Neural progenitor cell (in vitro differentiated cells): ENCODE data around the gene POLR2E. TPM values are rescaled to one million over a fixed set of nuclear protein-coding genes. Genes with fewer than 3 reads are reported as not detected.
A peak's percentile ranks its signal among the peaks of the same experiment; 100 is the strongest.

ENCODE experiments used
- DNase-seq: peaks from one replicate; pipeline ENCODE4 v3.0.0-alpha.2; 2016; ENCODE audit warnings: low spot score
- H2AFZ ChIP-seq: fragments of 200-600 bp; sonication (generic); replicated peaks from 2 replicates; pipeline ENCODE4 v1.6.1; 2016; ENCODE audit warnings: antibody characterized with exemption
- H3F3A ChIP-seq: fragments of 200-600 bp; sonication (generic); 2 replicates; pipeline ENCODE4 v1.6.1; 2016; ENCODE audit warnings: antibody characterized with exemption, low read depth
- H3K27ac ChIP-seq: fragments of 200-600 bp; sonication (generic); 2 replicates; pipeline ENCODE4 v1.5.1; 2016; ENCODE audit warnings: mild to moderate bottlenecking
- H3K27me3 ChIP-seq: fragments of 200-600 bp; sonication (generic); 2 replicates; pipeline ENCODE4 v1.6.1; 2016; ENCODE audit warnings: mild to moderate bottlenecking, moderate library complexity
- H3K36me3 ChIP-seq: fragments of 200-600 bp; sonication (generic); 2 replicates; pipeline ENCODE4 v1.5.1; 2016
- H3K4me1 ChIP-seq: fragments of 200-600 bp; sonication (generic); 2 replicates; pipeline ENCODE4 v1.6.1; 2016; ENCODE audit warnings: mixed run types
- H3K4me2 ChIP-seq: fragments of 200-600 bp; sonication (generic); 2 replicates; pipeline ENCODE4 v1.6.1; 2016
- H3K4me3 ChIP-seq: fragments of 200-600 bp; sonication (generic); 2 replicates; pipeline ENCODE4 v1.5.1; 2016
- H3K79me2 ChIP-seq: fragments of 200-600 bp; sonication (generic); 2 replicates; pipeline ENCODE4 v1.6.1; 2016; ENCODE audit warnings: low read depth
- H3K9ac ChIP-seq: fragments of 200-600 bp; sonication (generic); 2 replicates; pipeline ENCODE4 v1.6.1; 2016
- H3K9me3 ChIP-seq: fragments of 200-600 bp; sonication (generic); 2 replicates; pipeline ENCODE4 v1.5.1; 2016; ENCODE audit warnings: low read depth
- H4K20me1 ChIP-seq: fragments of 200-600 bp; sonication (generic); 2 replicates; pipeline ENCODE4 v1.6.1; 2016; ENCODE audit warnings: low read depth
- H3K27ac Mint-ChIP-seq: 3 replicates; pipeline ENCODE4 v1.8.0; 2021; ENCODE audit warnings: mixed read lengths
- H3K27me3 Mint-ChIP-seq: 2 replicates; pipeline ENCODE4 v1.8.0; 2022; ENCODE audit warnings: low read depth, mild to moderate bottlenecking, inconsistent platforms, moderate library complexity, mixed read lengths; ENCODE audit not compliant: insufficient read depth
- H3K36me3 Mint-ChIP-seq: 3 replicates; pipeline ENCODE4 v1.8.0; 2021; ENCODE audit warnings: mixed read lengths
- H3K4me1 Mint-ChIP-seq: 3 replicates; pipeline ENCODE4 v1.8.0; 2021; ENCODE audit warnings: mixed read lengths
- H3K4me3 Mint-ChIP-seq: 3 replicates; pipeline ENCODE4 v1.8.0; 2021; ENCODE audit warnings: mild to moderate bottlenecking, moderate library complexity, mixed read lengths
- H3K9me3 Mint-ChIP-seq: 3 replicates; pipeline ENCODE4 v1.8.0; 2020; ENCODE audit warnings: mixed read lengths
- EZH2 ChIP-seq: fragments of 200-600 bp; sonication (generic); IDR thresholded peaks from 2 replicates; pipeline ENCODE4 v1.6.1; 2017; ENCODE audit warnings: antibody characterized with exemption, mild to moderate bottlenecking, moderate library complexity
- EZH2phosphoT487 ChIP-seq: fragments of 200-600 bp; sonication (generic); IDR thresholded peaks from 2 replicates; pipeline ENCODE4 v1.6.1; 2017; ENCODE audit warnings: antibody characterized with exemption
- total RNA-seq: library from RNA; depleted of rRNA; stranded (reverse); fragments of >200 nt; gene quantifications from 2 replicates; pipeline ENCODE4 v1.2.3, GENCODE V29; 2015; ENCODE audit warnings: low replicate concordance
- TF ChIP-seq, protein P1 (sequence below): fragments of 200-600 bp; sonication (generic); IDR thresholded peaks from 2 replicates; pipeline ENCODE4 v1.5.1; 2017; ENCODE audit warnings: antibody characterized with exemption, mild to moderate bottlenecking

POLR2E gene
- total RNA-seq, 1 donor from 2014 or later = 98.8 TPM

DNA sequence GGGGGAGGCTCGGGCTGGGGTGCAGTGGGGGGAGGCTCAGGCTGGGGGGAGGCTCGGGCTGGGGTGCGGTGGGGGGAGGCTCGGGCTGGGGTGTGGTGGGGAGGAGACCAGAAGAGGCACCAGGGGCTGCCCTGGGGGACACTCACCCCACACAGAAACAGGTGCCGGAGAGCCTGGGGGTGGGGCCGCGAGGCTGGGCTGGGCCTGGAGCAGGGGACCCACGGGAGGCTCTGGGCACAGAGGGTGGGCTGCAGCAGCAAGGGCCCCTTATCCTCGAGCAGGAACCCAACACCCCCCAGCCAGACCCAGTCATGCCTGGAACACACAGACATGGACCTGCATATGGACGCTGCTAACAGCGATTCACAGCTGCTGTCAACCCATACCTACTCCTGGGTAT lies 42.9 kb upstream of the POLR2E start:
- Mint-ChIP-seq H3K9me3 (peaks cover 5% of the 10 kb centered on the region), H3K4me1 (peaks cover 4% of the 10 kb centered on the region), H3K27ac (no peak overlapping the region), H3K4me3 (no peak overlapping the region), H3K27me3 (peaks cover 8% of the 10 kb centered on the region), H3K36me3 (peaks cover 12% of the 10 kb centered on the region)
- Histone ChIP-seq H4K20me1 (no peaks in the 10 kb centered on the region), H3K36me3 (no peaks in the 10 kb centered on the region), H2AFZ (no peak overlapping the region), H3K4me2 (no peak overlapping the region), H3K4me1 (no peaks in the 10 kb centered on the region), H3K9me3 (no peaks in the 10 kb centered on the region), H3K4me3 (no peak overlapping the region), H3K27me3 (no peaks in the 10 kb centered on the region), H3K27ac (no peak overlapping the region), H3K9ac (no peak overlapping the region), H3F3A (peaks cover 5% of the 10 kb centered on the region), H3K79me2 (no peaks in the 10 kb centered on the region)
- TF ChIP-seq, protein P1, sequence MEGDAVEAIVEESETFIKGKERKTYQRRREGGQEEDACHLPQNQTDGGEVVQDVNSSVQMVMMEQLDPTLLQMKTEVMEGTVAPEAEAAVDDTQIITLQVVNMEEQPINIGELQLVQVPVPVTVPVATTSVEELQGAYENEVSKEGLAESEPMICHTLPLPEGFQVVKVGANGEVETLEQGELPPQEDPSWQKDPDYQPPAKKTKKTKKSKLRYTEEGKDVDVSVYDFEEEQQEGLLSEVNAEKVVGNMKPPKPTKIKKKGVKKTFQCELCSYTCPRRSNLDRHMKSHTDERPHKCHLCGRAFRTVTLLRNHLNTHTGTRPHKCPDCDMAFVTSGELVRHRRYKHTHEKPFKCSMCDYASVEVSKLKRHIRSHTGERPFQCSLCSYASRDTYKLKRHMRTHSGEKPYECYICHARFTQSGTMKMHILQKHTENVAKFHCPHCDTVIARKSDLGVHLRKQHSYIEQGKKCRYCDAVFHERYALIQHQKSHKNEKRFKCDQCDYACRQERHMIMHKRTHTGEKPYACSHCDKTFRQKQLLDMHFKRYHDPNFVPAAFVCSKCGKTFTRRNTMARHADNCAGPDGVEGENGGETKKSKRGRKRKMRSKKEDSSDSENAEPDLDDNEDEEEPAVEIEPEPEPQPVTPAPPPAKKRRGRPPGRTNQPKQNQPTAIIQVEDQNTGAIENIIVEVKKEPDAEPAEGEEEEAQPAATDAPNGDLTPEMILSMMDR = no peak
- no peak for TF ChIP-seq EZH2
- TF ChIP-seq EZH2phosphoT487 = no peak
- DNase-seq = no peak

DNA sequence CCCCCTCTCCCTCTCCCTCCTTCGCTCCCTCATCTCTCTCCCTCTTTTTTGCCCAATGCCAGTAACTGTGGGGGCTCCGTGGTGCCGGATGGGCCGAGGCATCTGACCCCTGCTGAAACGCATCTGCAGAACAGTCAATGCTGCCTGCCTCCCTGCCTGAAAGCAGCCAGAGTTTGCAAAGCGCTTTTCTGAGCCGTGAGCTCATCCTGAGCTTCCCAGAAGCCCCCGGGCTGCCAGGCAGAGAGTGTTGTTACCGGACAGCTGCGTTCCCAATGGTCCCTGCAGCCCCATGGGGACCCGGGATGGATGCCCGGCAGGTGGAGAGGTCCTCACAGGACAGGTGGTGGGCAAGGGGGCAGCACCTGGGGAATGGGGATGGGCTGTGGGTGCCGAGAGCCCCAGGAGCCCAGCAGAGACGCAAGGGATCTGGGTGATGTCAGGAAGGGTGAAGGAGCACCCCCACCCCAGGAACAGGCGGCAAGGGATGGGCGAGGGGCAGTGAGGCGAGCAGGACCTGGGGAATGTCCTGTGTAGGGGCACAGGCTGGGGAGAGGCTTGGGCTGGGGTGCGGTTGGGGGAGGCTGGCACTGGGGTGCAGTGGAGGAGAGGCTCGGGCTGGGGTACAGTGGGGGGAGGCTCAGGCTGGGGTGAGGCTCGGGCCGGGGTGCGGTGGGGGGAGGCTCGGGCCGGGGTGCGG lies 41.6 kb upstream of the POLR2E start:
- DNase-seq = no peak
- H3F3A ChIP-seq = peaks cover 17% of the 10 kb centered on the region
- no peaks in the 10 kb centered on the region for H3K27me3 ChIP-seq
- Mint-ChIP-seq H3K4me3 (no peak overlapping the region), H3K27ac (peak overlapping the region; percentile 35), H3K36me3 (peaks cover 3% of the 10 kb centered on the region), H3K27me3 (peaks cover 6% of the 10 kb centered on the region), H3K9me3 (peaks cover under 1% of the 10 kb centered on the region), H3K4me1 (peaks cover 4% of the 10 kb centered on the region)
- H3K36me3 ChIP-seq = no peaks in the 10 kb centered on the region
- H3K79me2 ChIP-seq = no peaks in the 10 kb centered on the region
- H3K9me3 ChIP-seq = no peaks in the 10 kb centered on the region
- no peak overlapping the region for H2AFZ ChIP-seq
- H3K4me1 ChIP-seq = peaks cover 13% of the 10 kb centered on the region
- no peak overlapping the region for H3K9ac ChIP-seq
- no peak overlapping the region for H3K4me3 ChIP-seq
- no peak overlapping the region for H3K4me2 ChIP-seq
- TF ChIP-seq, protein P1 = no peak
- TF ChIP-seq EZH2 (no peak), EZH2phosphoT487 (no peak)
- H3K27ac ChIP-seq = peak overlapping the region; percentile 38
- H4K20me1 ChIP-seq = peaks cover 7% of the 10 kb centered on the region

DNA sequence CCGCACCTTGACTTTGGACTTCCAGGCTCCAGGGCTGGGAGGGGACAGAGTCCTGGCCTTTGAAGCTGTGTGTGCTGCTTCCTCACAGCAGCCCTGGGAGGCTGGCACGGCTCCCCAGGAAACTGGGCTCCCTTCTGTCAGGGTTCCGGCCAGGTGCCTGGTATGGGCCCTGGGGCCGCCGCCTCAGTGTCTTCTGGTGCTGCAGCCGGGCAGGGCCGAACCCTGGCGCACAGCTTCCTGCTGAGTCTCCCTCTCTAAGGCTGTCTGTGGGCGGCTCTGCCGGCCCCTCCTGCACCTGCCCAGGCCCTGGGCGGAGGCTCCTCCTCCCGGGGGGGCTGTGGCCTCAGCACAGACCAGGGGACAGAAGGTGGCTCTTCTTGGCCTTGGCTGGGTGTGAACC lies 41.0 kb upstream of the POLR2E start:
- H3K36me3 ChIP-seq = no peaks in the 10 kb centered on the region
- peaks cover 3% of the 10 kb centered on the region for H3K27me3 Mint-ChIP-seq
- H4K20me1 ChIP-seq = peaks cover 12% of the 10 kb centered on the region
- peak overlapping the region; percentile 38 for H3K27ac ChIP-seq
- no peaks in the 10 kb centered on the region for H3K9me3 Mint-ChIP-seq
- no peak overlapping the region for H3K4me3 ChIP-seq
- H3K9ac ChIP-seq = no peak overlapping the region
- H3F3A ChIP-seq = peaks cover 19% of the 10 kb centered on the region
- H2AFZ ChIP-seq = no peak overlapping the region
- no peaks in the 10 kb centered on the region for H3K79me2 ChIP-seq
- H3K9me3 ChIP-seq = no peaks in the 10 kb centered on the region
- H3K4me1 ChIP-seq = peaks cover 19% of the 10 kb centered on the region
- no peak overlapping the region for H3K27ac Mint-ChIP-seq
- no peaks in the 10 kb centered on the region for H3K27me3 ChIP-seq
- H3K4me2 ChIP-seq = no peak overlapping the region
- peaks cover 4% of the 10 kb centered on the region for H3K4me1 Mint-ChIP-seq
- TF ChIP-seq EZH2 (no peak), EZH2phosphoT487 (no peak)
- TF ChIP-seq, protein P1 = no peak
- H3K36me3 Mint-ChIP-seq = peaks cover 3% of the 10 kb centered on the region
- H3K4me3 Mint-ChIP-seq = no peak overlapping the region
- no peak for DNase-seq
